ELF-1 (cell line): Measurements from ENCODE around the gene COLGALT1.
"Not testable (repeated sequence)": the region's sequence is repeated elsewhere in the genome, so short reads cannot be mapped to it uniquely, and the experiment has no call there.

Experiments
- DNase-seq: peaks from one replicate; pipeline ENCODE4 v3.0.0-alpha.2; 2016; ENCODE audit warnings: low read depth, low spot score

Gene COLGALT1

DNA sequence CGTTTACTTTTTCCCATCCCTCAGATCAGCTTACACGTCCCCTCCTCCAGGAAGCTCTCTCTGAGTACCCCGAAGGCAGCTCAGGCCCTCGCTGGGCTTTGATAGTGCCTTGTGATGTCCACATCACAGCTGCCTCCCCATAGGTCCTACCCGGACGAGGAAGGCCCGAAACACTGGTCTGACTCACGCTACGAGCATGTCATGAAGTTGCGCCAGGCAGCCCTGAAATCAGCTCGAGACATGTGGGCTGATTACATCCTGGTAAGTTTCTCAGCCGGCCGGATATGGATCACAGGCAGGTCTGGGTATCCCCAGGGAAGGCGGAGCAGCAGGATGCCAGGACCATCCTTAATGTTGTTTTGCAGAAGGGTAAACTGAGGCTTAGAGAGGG is 4.8 kb downstream of the COLGALT1 start:
- peak; percentile 50 for DNase-seq

GRCh38 chr19:17562097-17562496 is 6.6 kb downstream of the COLGALT1 start:
- DNase-seq: no peak

- no peak for DNase-seq
Observed at GRCh38 chr19:17562561-17562960, 7.1 kb downstream of the COLGALT1 start.

DNA sequence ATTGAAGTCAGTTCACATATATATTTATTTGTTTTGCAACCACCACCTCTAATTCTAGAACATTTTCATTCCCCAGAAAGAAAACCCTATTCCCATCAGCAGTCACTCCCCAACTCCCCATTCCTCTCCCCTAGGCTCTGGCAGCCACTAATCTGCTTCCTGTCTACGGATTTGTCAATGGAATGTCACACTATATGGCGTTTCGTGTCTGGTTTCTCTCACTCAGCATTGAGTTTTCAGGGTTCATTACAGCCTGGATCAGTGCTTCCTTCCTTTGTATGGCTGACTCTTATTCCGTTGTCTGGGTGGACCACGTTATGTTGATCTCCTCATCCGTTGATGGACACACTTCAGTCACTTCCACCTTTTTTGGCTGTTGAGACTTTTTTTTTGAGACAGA is 9.3 kb downstream of the COLGALT1 start:
- no peak for DNase-seq

DNA sequence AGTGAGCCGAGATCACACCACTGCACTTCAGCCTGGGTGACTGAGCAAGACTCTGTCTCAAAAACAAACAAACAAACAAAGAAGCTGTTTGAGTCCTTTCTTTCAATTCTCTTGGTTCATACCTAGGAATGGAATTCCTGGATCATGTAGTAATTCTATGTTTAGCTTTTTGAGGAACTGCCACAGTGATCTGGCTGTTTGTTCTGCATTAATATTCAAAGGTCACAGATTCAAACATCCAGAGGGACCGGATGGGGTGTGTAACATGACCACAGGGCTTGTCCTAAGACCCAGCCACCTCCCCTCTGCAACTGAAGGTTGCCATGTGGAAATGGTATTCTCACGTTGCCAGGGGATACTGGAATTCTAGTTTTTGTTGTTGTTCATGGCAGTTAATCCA is 10.2 kb downstream of the COLGALT1 start:
- DNase-seq: no peak

DNA sequence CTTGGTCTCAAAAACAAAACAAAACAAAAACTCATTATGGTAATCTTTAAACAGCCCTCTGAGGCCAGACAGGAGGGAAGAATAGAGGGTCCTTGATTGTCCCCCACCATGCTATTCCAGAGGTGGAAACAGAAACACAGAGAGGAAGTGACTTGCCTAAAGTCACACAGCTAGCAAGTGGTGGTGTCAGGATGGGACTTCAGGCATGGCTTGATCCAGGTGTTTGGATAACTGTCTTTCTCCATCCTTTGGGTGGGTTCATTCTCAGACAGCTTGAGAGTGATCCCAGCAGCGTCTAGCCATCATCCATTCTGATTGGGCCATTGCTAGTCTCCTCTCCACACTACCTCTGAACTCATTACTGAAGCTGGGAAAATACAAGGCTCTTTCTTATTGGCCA is 12.5 kb downstream of the COLGALT1 start:
- DNase-seq: no peak

GRCh38 chr19:17570291-17570690 is 14.8 kb downstream of the COLGALT1 start:
- DNase-seq: not testable (repeated sequence)

DNA sequence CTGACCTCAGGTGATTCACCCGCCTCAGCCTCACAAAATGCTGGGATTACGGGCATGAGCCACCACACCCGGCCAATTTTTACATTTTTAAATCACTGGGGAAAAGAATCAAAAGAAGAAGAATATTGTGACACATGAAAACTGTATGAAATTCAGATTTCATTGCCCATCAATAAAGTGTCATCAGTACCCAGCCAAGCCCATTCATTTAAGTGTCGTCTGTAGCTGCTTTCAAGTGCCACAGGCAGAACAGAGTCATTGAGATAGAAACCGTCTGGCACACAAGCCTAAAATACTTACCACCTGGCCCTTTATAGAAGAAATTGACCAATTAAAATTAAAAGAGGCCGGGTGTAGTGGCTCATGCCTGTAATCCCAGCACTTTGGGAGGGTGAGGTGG is 15.3 kb downstream of the COLGALT1 start:
- no peak for DNase-seq

GRCh38 chr19:17572638-17573037 is 17.2 kb downstream of the COLGALT1 start:
- no peak for DNase-seq

- DNase-seq: no peak
Observed at GRCh38 chr19:17575871-17576757, 20.7 kb downstream of the COLGALT1 start.

GRCh38 chr19:17576758-17577456 is 21.5 kb downstream of the COLGALT1 start:
- DNase-seq: peak; percentile 98

DNA sequence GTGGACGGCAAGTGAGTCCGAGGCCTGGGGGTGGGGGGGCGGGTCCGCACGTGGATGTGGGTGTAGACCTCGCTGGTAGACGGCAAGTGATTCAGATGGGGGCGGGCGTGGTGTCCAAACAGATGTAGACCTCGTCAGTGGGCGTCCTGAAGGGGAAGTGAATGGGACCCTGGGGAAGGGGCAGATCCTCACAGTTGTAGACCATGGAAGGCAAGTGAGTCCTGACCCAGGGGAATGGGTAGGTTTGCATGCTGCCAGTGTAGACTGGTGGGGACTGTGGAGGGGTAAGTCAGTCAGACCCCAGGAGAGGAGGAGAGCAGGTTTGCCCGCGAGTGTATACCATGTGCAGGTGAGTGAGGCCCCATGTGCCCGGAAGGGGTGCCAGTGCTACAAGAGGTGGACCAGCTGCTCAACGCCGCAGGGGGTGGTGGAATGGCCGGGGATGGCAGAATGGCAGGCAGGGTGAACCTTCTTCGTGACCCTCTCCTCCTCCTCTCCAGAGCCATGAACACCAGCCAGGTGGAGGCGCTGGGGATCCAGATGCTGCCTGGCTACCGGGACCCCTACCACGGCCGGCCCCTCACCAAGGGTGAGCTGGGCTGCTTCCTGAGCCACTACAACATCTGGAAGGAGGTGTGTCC is 22.1 kb downstream of the COLGALT1 start:
- no peak for DNase-seq

DNA sequence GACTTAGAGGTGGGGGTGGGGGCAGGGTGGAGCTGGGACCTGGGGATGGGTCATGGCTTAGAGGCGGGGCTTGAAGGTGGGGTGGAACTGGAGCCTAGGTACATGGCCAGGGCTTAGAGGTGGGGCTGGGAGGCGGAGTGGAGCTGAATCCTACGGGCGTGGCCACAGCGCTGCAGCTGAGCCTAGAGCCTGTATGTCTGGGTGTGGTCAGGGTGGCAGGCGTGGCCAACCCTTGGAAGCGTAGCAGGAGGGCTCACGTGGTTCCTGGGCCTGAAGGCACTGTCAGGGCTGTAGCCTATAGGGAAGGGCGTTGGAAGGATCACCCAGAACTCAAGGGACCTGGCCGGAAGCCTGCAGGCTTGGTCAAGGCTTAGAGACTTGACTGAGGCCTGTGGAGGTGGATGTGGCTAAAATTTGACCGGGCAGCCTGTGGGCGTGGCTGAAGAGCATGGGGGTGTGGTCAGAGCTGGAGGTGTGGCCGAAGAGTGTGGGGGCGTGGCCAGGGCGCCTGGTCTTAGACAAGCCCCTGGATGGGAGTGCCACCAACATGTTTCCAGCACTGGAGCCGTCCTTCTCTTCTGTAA is 24.3 kb downstream of the COLGALT1 start:
- peak; percentile 98 for DNase-seq

DNA sequence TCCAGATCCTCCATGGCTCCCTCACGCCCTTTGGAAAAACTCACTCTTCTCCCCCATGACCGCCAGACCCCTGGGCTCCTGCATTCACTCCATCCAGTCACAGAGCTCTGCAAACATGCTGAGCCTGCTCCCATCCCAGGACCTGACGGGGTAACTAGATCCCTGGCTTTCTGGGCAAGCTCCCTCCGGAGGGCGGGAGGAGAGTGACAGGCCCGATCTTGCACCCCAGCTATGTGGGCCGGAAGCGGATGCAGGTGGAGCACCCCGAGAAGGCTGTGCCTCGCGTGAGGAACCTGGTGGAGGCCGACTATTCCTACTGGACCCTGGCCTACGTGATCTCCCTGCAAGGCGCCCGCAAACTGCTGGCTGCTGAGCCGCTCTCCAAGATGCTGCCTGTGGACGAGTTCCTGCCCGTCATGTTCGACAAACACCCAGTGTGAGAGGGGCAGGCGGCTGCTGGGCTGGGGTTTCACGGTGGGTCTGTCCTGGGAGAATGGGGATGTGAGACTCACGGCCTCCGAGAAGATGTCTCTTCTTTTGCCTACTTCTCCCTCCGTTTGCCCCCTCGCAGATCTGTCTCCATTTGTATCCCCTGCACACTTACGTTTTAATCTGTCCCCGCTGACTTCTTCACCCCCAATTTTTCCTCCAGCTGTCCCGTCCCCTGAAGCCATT is 25.2 kb downstream of the COLGALT1 start:
- no peak for DNase-seq

GRCh38 chr19:17581211-17581874 is 25.9 kb downstream of the COLGALT1 start:
- no peak for DNase-seq

GRCh38 chr19:17582613-17583012 is 27.2 kb downstream of the COLGALT1 start:
- DNase-seq: no peak

- no peak for DNase-seq
Observed at GRCh38 chr19:17584132-17584531, 28.7 kb downstream of the COLGALT1 start.

- DNase-seq: not testable (repeated sequence)
Observed at GRCh38 chr19:17585395-17585794, 29.9 kb downstream of the COLGALT1 start.

GRCh38 chr19:17590866-17591265 is 35.4 kb downstream of the COLGALT1 start:
- no peak for DNase-seq

DNA sequence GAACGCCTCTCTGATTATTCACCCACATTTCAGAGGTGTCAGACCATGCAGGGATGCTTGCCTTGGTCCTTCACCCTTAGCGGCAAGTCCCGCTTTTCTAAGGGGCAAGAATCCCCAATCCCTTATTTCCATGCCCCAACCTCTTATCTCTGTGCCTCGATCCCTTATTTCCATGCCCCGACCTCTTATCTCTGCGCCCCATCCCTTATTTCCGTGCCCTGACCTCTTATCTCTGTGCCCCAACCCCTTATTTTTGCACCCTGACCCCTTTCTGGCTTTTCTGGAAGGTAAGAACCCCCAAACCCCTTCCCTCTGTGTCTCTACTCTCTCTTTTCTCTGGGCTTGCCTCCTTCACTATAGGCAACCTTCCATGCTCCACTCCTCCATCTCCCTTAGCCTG is 38.8 kb downstream of the COLGALT1 start:
- not testable (repeated sequence) for DNase-seq

DNA sequence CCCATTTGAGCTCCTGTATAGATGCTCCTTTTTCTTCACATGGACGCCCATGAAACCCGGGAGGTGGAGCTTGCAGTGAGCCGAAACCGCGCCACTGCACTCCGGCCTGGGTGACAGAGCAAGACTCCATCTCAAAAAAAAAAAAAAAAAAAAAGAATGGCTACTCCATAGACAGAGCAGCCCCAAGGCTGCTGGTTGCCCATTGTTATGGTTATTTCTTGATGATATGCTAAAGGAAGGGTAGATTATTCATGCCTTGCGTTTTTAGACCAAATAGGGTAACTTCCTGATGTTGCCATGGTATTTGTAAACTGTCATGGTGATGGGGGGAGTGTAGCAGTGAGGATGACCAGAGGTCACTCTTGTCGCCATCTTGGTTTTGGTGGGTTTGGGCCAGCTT is 42.6 kb downstream of the COLGALT1 start:
- DNase-seq: peak; percentile 42
